Hematopoietic multipotent progenitor cell treated with erythropoietin and hydrocortisone succinate and interleukin-3 and kit ligand, for 8 days (in vitro differentiated cells): ENCODE results near the gene COL20A1.
A peak's percentile ranks its signal among the peaks of the same experiment; 100 is the strongest.

Experiments
- DNase-seq: peaks from one replicate; pipeline ENCODE4 v3.0.0-alpha.2; 2015

Gene COL20A1

GRCh38 chr20:63381781-63382431 is 88.9 kb downstream of the COL20A1 start:
- DNase-seq = peak; percentile 1

- DNase-seq = no peak
Measured at GRCh38 chr20:63382551-63383300, 89.7 kb downstream of the COL20A1 start.

GRCh38 chr20:63383556-63383955 is 90.6 kb downstream of the COL20A1 start:
- no peak for DNase-seq

DNA sequence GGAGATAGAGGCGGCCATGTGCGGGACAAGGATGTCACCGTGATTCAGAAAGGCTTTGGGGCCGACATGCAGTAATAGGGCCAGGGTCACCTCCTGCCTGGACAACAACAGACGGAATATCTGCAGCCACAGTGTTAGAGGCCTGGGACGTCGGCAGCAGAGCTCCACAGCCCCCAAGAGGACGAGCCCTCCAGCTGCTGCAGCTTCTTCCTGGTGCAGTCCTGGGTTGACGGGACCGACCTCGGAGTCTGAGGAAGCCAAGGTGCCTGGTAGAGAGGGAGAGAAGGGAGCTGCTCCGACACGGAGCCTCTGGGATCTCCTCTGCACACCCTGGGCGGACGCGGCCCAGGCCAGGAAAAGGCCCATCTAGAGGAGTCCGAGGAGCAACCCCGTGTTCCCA is 91.3 kb downstream of the COL20A1 start:
- DNase-seq = no peak
